Kidney epithelial cell (primary cell): ENCODE results near the gene ADGRA3. TPM values are rescaled to one million over a fixed set of nuclear protein-coding genes. Genes with fewer than 3 reads are reported as not detected.

Experiments
- DNase-seq: peaks from one replicate; pipeline ENCODE4 v3.0.0-alpha.2; 2010; ENCODE audit warnings: low read depth
- H3K27me3 ChIP-seq: 2 replicates; pipeline ENCODE4 v1.6.0; 2011; ENCODE audit warnings: low read length; ENCODE audit not compliant: control insufficient read depth, insufficient read depth
- H3K36me3 ChIP-seq: 2 replicates; pipeline ENCODE4 v1.5.1; 2011; ENCODE audit warnings: low read length; ENCODE audit not compliant: control insufficient read depth, insufficient read depth
- H3K4me3 ChIP-seq: 2 replicates; pipeline ENCODE4 v1.5.1; 2011; ENCODE audit warnings: low read depth, mild to moderate bottlenecking, control low read depth, low read length
- CTCF ChIP-seq: IDR thresholded peaks from 2 replicates; pipeline ENCODE4 v1.5.1; 2011; ENCODE audit warnings: mild to moderate bottlenecking, moderate library complexity, low read length, control low read depth, inconsistent platforms; ENCODE audit not compliant: insufficient read depth, poor library complexity, severe bottlenecking
- total RNA-seq: library from RNA; depleted of rRNA; stranded (reverse); fragments of >200 nt; gene quantifications from 2 replicates; pipeline ENCODE4 v1.2.3, GENCODE V29; 2015

Gene ADGRA3
- total RNA-seq, 1 donor from 2014 or later: 30.5 TPM

- no peak for TF ChIP-seq CTCF
- H3K27me3 ChIP-seq: no peaks in the 10 kb centered on the region
- no peak overlapping the region for H3K4me3 ChIP-seq
- H3K36me3 ChIP-seq: no peaks in the 10 kb centered on the region
- no peak for DNase-seq
Observed at GRCh38 chr4:22500128-22500611, 15.7 kb downstream of the ADGRA3 start.

GRCh38 chr4:22498866-22499265 is 17.0 kb downstream of the ADGRA3 start:
- DNase-seq: no peak
- no peak for TF ChIP-seq CTCF
- Histone ChIP-seq H3K36me3 (no peaks in the 10 kb centered on the region), H3K4me3 (no peak overlapping the region), H3K27me3 (no peaks in the 10 kb centered on the region)

- no peak for DNase-seq
Observed at GRCh38 chr4:22496165-22496813, 19.6 kb downstream of the ADGRA3 start.

GRCh38 chr4:22493523-22493922 is 22.3 kb downstream of the ADGRA3 start:
- H3K36me3 ChIP-seq: no peaks in the 10 kb centered on the region
- H3K4me3 ChIP-seq: no peak overlapping the region
- H3K27me3 ChIP-seq: no peaks in the 10 kb centered on the region
- no peak for DNase-seq
- TF ChIP-seq CTCF: no peak

More at GRCh38 chr4:22496165-22496813, 19.6 kb downstream of the ADGRA3 start:
- Histone ChIP-seq H3K27me3 (no peaks in the 10 kb centered on the region), H3K4me3 (no peak overlapping the region), H3K36me3 (no peaks in the 10 kb centered on the region)
- TF ChIP-seq CTCF: no peak

GRCh38 chr4:22492987-22493386 is 22.9 kb downstream of the ADGRA3 start:
- H3K27me3 ChIP-seq: no peaks in the 10 kb centered on the region
- no peaks in the 10 kb centered on the region for H3K36me3 ChIP-seq
- no peak for TF ChIP-seq CTCF
- H3K4me3 ChIP-seq: no peak overlapping the region
- DNase-seq: no peak

- Histone ChIP-seq H3K36me3 (no peaks in the 10 kb centered on the region), H3K4me3 (no peak overlapping the region), H3K27me3 (no peaks in the 10 kb centered on the region)
- TF ChIP-seq CTCF: no peak
- no peak for DNase-seq
Observed at GRCh38 chr4:22491939-22492338, 23.9 kb downstream of the ADGRA3 start.
